ENCODE data around the gene RTF1.
A peak's percentile ranks its signal among the peaks of the same experiment; 100 is the strongest.

Gene RTF1

GRCh38 chr15:41487802-41488201 lies 70.9 kb downstream of the RTF1 start:
- DNase-seq (ENCODE audit: low spot score): no peak

DNA sequence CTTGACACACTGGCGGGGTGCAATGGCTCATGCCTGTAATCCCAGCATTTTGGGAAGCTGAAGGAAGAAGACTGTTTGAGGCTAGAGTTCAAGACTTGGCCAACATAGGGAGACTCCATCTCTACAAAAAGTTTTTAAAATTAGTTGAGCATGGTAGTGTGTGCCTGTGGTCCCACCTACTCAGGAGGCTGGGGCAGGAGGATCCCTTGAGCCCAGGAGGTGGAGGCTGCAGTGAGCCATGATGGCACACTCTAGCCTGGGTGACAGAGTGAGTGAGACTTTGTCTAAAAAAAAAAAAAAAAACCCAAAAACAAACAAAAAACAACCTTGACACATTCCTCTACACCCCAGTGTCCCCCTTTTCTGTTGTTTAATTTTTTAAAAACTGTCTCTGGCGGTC lies 72.7 kb downstream of the RTF1 start:
- no peak for DNase-seq (ENCODE audit: low spot score)

DNA sequence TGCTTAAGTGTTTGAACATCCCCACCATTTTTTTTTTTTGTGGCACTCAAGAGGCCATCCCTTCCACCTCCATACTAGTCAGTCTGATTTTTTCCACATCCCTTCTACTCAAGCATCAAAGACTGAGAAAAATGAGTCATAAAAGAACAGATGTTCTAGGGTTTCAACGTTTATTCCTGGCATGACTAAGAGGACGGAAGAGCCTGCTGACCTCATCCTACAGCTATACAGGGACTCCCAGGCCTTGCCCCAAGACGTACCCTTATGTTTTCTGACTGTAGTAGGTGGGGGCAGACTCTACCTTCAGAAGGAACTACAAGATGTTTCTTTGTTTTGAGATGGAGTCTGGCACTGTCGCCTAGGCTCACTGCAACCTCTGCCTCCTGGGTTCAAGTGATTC lies 73.5 kb downstream of the RTF1 start:
- no peak for DNase-seq (ENCODE audit: low spot score)

- no peak for DNase-seq (ENCODE audit: low spot score)
These were observed 75.0 kb downstream of the RTF1 start for GRCh38 chr15:41491889-41492288.

DNA sequence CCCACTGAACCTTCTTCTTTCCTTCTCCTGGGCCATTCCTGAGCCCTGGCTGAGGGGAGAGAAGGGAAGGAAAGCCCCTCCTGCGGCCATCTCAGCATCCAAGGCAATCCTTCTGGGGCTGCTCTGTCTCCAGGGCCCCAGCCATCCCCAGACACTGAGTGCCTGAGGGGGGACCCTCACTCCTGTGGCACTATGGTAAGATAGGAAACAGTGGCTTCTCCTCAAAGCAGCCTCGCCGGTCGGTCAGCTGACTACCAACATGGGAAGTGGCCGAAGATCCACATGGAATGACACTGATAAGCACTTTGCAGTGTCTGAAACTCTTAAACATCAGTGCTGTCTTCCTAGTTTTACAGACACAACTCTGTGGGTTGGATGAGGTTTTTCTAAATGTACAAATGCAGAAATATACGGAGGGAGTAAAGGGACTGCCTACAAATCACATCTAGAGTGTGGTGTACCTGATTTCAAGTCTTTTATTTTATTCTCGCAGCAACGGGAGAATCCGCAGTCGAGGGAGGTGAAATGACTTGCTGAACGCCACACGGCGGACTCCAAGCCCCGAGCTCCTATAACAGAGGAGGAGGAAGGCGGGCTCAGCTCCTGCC lies 75.8 kb downstream of the RTF1 start:
- DNase-seq (ENCODE audit: low spot score): no peak

- peak; percentile 91 for DNase-seq (ENCODE audit: low spot score)
These were observed 76.5 kb downstream of the RTF1 start, which contains the start of gene ITPKA for GRCh38 chr15:41493205-41493901. TSS of gene ITPKA (plus strand) at chr15:41493874. CDS start at chr15:41493928, 54 bp downstream.

DNA sequence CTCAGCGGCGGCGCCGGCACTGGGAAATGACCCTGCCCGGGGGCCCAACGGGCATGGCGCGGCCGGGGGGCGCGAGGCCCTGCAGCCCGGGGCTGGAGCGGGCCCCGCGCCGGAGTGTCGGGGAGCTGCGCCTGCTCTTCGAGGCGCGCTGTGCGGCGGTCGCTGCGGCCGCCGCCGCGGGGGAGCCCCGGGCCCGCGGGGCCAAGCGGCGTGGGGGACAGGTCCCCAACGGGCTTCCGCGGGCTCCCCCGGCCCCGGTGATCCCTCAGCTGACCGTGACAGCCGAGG lies 77.0 kb downstream of the RTF1 start:
- DNase-seq (ENCODE audit: low spot score): no peak

DNA sequence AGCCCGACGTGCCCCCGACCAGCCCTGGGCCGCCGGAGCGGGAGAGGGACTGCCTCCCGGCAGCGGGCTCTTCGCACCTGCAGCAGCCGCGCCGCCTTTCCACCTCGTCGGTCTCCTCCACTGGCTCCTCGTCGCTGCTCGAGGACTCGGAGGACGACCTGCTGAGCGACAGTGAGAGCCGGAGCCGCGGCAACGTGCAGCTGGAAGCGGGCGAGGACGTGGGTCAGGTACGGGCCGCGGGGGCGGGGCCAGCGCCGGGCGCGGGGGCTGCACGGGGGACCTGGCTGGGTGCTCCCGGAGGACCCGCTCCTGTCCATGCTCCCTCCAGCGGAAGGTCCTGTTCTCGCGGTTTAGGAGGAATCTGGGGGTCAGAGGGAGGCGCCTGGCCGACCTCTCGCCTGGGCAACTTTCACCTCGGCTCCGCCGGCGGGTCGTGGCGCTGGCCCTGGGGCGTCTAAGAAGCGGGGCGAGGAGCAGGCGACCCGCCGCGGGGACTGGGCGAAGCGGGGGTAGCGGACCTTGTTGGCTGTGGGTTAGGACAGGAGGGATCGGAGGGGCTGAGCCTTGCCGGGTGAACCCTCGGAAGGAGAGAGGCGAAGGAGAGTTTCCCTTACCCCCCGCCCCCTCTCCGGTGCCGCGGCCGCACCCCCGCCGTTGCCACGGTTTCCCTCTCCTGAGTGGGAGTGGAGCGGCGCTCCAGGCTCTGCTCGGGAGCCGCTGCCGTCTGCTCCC lies 77.5 kb downstream of the RTF1 start:
- DNase-seq (ENCODE audit: low spot score): peak; percentile 79

DNA sequence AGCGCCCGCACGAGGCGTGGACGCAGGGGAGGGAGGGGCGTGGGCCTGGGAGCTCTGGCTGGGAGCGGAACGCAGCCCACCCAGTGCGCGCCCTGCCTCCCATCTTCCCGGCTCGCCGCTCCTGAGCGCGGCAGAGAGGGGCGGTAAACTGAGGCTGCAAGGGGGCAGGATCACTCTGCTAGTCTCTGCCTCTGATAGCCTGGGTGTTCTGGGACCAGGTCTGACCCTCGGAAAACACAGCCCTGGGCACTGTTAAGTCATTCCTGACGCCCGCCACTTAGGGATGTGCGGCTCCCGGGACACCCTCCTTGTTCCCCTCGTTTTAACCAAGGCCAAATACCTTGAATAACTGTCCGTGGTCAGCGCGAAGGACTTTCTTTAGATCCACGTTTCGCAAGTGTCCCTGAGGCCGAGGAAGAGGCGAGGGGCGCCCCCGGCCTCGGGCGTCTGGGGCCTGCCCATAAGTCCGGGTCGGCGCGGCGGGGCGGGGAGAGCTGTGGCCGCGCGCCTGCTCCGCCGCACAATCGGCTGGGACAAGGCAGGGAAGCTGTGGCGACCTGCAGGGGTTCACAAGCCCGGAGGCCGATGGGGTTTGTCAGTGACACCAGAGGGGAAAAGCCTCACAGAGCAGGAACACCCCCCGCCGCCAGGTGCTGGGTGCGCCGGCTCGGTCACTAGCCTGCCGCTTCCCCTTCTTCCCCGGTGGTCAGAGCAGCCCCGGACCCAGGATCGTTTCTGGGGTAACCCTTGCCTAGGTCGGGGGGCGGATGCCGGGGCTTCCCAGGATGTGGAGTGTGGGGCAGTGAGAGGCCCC lies 78.2 kb downstream of the RTF1 start:
- DNase-seq (ENCODE audit: low spot score): no peak

DNA sequence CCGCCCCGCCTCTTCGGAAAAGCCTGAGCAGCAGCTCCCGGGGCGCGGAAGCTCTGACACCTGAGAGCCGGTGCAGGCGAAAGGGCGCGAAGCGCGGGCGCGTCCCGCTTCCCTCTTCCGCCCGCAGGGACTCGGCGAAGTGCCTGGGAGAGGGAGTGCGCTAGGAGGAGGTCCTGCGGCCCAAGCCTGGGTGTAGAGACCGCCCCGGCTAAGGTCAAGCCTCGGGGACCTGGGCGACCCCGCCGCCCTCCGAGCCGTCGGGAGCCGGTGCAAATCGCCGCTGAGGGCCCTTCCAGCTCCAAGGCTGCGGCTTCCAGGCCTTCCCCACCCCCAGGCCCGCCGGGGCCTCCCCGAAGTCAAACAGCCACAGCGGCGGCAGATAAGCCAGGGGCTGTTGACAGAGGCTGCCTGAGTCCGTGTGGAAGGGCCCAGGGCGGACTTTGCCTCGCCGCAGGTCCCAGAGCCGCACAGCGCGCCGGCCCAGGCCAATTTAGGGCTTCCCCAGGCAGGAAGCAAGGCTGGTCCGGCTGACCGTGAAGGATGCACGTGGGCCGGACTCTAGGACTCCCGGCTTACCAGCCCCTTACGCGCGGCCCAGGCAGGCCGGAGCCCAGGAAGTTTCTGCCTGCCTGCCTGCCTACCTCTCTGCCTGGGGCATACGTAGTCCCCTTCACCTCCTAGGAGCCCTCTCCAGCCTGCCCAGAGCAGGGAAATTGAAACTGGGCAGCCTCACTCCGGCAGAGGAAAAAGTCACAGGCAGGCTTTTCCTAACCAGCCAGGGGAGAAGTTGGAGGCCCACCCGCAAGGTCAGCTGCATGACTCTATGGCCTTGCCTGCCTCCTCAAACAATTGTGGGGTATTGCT lies 79.1 kb downstream of the RTF1 start:
- DNase-seq (ENCODE audit: low spot score): no peak

- DNase-seq (ENCODE audit: low spot score): no peak
These were observed 81.8 kb downstream of the RTF1 start for GRCh38 chr15:41498657-41499056.

DNA sequence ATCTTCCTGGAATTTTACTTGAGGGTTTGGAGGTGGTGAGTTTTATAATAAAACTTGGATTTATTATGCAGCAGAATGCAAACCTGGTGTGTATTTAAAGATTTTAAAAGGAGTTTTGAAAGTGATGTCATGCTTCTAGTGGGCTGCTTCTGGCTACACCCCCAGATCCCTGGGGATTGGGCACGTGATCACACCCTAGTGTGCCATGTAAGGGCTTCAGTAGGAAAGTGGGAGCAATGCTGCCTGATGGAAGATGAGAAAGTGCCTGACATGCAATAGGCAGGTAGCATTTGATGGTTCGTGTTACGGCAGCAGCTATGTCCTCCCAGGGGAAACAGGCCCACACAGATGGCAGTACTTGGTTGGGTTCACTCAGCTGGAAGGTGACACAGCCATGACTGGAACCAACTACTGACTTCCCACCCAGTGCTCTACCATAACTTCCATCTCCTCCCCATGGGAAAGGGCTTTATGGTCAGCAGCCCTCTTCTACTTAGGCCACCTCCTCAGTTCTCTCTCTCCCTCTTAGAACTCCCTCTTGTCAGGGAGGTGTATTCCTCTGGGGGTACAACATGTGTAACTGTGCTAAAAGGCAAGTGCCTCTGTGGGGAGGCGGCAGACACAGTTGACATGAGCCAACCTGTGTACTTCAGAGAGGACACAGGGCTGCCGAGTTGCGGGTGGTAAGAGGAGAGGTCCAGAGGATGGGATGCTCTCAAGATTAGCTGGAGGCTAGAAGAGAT lies 82.4 kb downstream of the RTF1 start:
- no peak for DNase-seq (ENCODE audit: low spot score)

DNA sequence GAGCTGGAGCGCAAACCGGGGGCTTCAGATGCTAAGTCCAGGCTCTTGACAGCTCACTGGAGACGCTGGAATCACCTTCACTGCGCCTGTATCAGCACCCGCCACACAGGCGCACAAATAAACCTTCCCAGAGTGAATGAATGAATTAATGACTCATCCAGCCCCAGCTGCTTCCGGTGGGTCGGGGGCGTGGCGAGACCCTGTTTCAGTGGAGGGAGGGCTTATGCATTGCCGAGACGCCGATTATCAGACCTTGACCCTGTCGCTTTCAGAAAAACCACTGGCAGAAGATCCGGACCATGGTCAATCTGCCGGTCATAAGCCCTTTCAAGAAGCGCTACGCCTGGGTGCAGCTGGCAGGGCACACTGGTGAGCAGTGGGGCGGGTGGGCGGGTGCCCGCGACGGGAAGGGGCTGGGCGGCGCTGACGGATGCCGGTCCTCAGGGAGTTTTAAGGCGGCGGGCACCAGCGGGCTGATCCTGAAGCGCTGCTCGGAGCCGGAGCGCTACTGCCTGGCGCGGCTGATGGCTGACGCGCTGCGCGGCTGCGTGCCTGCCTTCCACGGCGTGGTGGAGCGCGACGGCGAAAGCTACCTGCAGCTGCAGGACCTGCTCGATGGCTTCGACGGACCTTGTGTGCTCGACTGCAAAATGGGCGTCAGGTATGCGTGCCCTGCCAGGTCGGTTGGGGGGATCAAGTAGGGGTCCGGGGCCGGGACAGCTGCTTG lies 84.5 kb downstream of the RTF1 start:
- peak; percentile 86 for DNase-seq (ENCODE audit: low spot score)

DNA sequence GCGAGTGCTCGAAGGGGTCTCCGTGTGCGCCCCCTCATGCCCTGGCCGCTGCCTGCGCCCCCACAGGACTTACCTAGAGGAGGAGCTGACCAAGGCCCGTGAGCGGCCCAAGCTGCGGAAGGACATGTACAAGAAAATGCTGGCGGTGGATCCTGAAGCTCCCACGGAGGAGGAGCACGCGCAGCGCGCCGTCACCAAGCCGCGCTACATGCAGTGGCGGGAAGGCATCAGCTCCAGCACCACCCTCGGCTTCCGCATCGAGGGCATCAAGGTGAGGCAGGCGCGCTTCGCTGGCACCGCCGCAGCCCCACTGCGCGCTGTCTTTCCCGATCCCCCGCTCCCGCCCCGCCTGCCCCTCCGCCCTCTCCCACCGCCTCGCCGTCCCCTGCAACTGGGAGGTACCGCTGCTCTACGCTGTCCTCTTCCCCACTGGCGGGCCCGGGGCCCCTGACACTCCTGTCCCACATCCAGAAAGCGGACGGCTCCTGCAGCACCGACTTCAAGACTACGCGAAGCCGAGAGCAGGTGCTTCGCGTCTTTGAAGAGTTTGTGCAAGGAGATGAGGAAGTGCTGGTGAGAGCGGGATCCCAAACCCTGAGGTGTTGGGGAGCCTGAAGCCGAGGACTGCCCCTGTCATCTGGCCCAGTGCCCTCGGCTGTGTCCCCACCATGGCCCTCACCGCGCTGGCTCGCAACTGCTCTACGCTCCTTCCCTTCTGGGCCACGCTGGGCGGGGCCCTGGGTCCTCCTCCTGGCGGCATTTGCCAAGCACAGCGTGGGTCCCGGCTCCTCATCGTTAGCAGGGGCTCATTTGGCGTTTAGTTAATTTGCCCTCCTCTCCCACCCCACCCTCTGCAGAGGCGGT lies 85.3 kb downstream of the RTF1 start:
- peak; percentile 66 for DNase-seq (ENCODE audit: low spot score)

GRCh38 chr15:41502795-41503668 lies 86.1 kb downstream of the RTF1 start:
- DNase-seq (ENCODE audit: low spot score): no peak

- DNase-seq (ENCODE audit: low spot score): no peak
These were observed 86.7 kb downstream of the RTF1 start for GRCh38 chr15:41503669-41504010.

DNA sequence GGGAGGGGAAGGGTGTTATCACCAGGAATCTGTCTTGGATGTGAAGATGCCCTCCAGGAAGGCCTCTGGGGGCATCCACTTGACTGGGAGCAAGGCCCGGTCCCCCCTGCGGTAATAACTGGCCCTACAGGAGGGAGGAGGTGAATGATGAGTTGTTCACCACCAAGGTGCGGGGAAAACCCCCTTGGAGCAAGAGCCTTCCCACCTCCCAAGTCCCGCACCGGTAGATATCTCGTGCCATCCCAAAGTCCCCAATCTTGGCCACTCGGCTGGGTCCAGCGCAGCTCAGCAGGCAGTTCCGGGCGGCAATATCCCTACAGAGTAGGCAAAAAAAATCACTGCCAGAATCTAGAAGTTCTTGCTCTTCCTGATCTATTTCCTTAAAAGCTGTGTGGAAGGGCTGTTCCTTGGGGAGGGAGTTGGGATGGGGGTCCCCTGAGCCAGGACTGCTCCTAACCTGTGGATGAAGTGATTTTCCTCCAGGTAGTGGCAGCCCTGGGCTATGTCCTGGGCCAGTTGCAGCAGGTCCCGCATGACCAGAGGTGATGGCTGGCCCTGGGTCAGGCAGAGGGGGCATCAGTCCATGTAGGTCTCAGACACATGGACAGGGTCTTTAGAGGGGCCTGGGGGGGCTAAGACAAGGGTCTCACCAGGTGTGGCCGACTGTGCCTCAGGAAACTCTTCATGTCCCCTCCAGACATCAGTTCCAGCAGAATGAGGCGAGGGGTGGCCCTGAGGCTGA lies 88.0 kb downstream of the RTF1 start:
- no peak for DNase-seq (ENCODE audit: low spot score)

GRCh38 chr15:41505776-41506175 lies 88.9 kb downstream of the RTF1 start:
- DNase-seq (ENCODE audit: low spot score): no peak
